ENCODE results near the gene ASB2.

DNA sequence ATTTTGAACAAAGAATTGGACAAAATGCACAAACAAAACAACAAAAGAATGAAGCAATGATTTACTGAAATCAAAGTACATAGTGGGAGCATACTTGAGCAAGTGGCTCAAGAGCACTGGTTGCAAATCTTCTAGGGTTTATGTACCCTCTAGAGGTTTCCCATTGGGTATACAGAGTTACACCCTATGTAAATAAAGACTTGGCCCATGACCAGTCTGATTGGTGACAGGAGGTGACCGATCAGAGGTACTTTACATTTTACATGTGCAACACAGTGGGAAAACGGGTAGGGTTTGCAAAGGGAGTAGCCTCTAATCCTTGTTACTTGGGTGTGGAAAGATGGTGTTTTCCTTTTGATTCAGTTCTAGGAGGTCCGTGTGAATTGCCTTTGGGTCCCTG, 59.9 kb downstream of the ASB2 start:
- TF ChIP-seq CTCF (IDR thresholded peaks at IDR 0.05) (no peak), POLR2A (IDR thresholded peaks at IDR 0.05) (no peak)
